MM.1S (cell line): ENCODE data around the gene MOCS2.
"Not testable (repeated sequence)": the region's sequence is repeated elsewhere in the genome, so short reads cannot be mapped to it uniquely, and the experiment has no call there.

Source experiments
- DNase-seq: peaks from one replicate; pipeline ENCODE4 v3.0.0-alpha.2; 2015
- H2AFZ ChIP-seq: fragments of 300-600 bp; sonication (generic); 2 replicates; pipeline ENCODE4 v1.6.0; 2016; ENCODE audit warnings: antibody characterized with exemption, low read length
- H3F3A ChIP-seq: fragments of 300-600 bp; sonication (generic); 2 replicates; pipeline ENCODE4 v1.6.1; 2016; ENCODE audit warnings: mild to moderate bottlenecking, antibody characterized with exemption, low read length, moderate library complexity, mixed read lengths; ENCODE audit not compliant: insufficient read depth
- H3K27ac ChIP-seq: fragments of 300-600 bp; sonication (generic); 2 replicates; pipeline ENCODE4 v1.5.1; 2016; ENCODE audit warnings: mild to moderate bottlenecking, low read length
- H3K27me3 ChIP-seq: fragments of 300-600 bp; sonication (generic); replicated peaks from 2 replicates; pipeline ENCODE4 v1.6.0; 2016; ENCODE audit warnings: low read length; ENCODE audit not compliant: insufficient read depth
- H3K36me3 ChIP-seq: fragments of 300-600 bp; sonication (generic); replicated peaks from 2 replicates; pipeline ENCODE4 v1.6.1; 2016; ENCODE audit warnings: mild to moderate bottlenecking, low read length, mixed read lengths; ENCODE audit not compliant: insufficient read depth
- H3K4me1 ChIP-seq: fragments of 300-600 bp; sonication (generic); 2 replicates; pipeline ENCODE4 v1.6.1; 2016; ENCODE audit warnings: low read length, mixed read lengths
- H3K4me2 ChIP-seq: fragments of 300-600 bp; sonication (generic); 2 replicates; pipeline ENCODE4 v1.6.0; 2016; ENCODE audit warnings: low read depth, low read length
- H3K4me3 ChIP-seq: fragments of 300-600 bp; sonication (generic); 2 replicates; pipeline ENCODE4 v1.5.1; 2016; ENCODE audit warnings: low read length, mixed read lengths
- H3K79me2 ChIP-seq: fragments of 300-600 bp; sonication (generic); 2 replicates; pipeline ENCODE4 v1.6.1; 2016; ENCODE audit warnings: mixed run types, low read length, mixed read lengths
- H3K9ac ChIP-seq: fragments of 300-600 bp; sonication (generic); 2 replicates; pipeline ENCODE4 v1.6.1; 2016; ENCODE audit warnings: low read length, mixed read lengths
- H3K9me2 ChIP-seq: fragments of 300-600 bp; sonication (generic); replicated peaks from 2 replicates; pipeline ENCODE4 v1.6.1; 2016; ENCODE audit warnings: mild to moderate bottlenecking, low read length, mixed read lengths; ENCODE audit not compliant: insufficient read depth
- H3K9me3 ChIP-seq: fragments of 300-600 bp; sonication (generic); replicated peaks from 2 replicates; pipeline ENCODE4 v1.6.1; 2016; ENCODE audit warnings: mild to moderate bottlenecking, low read length, mixed read lengths; ENCODE audit not compliant: insufficient read depth
- H4K20me1 ChIP-seq: fragments of 300-600 bp; sonication (generic); 2 replicates; pipeline ENCODE4 v1.6.1; 2016; ENCODE audit warnings: mild to moderate bottlenecking, low read length, moderate library complexity, mixed read lengths; ENCODE audit not compliant: insufficient read depth
- CTCF ChIP-seq: fragments of 300-600 bp; sonication (generic); IDR thresholded peaks from 2 replicates; pipeline ENCODE4 v1.5.1; 2016; ENCODE audit warnings: antibody characterized with exemption, low read length, mixed read lengths
- EZH2 ChIP-seq: fragments of 300-600 bp; sonication (generic); optimal IDR thresholded peaks from 2 replicates; pipeline ENCODE3; 2017; ENCODE audit warnings: low read depth, mild to moderate bottlenecking, antibody characterized with exemption, low read length, mixed read lengths
- EZH2phosphoT487 ChIP-seq: fragments of 300-600 bp; sonication (generic); IDR thresholded peaks from 2 replicates; pipeline ENCODE4 v1.6.1; 2018; ENCODE audit warnings: antibody characterized with exemption, low read length

MOCS2 gene

GRCh38 chr5:53113947-53114346 is 4.4 kb upstream of the MOCS2 start:
- H3K36me3 ChIP-seq: no peaks in the 10 kb centered on the region
- H3K27me3 ChIP-seq: no peaks in the 10 kb centered on the region
- TF ChIP-seq EZH2phosphoT487 (no peak), CTCF (no peak), EZH2 (no peak)
- H4K20me1 ChIP-seq: no peaks in the 10 kb centered on the region
- no peak overlapping the region for H3K27ac ChIP-seq
- H3K9me3 ChIP-seq: no peaks in the 10 kb centered on the region
- DNase-seq: no peak
- no peak overlapping the region for H3K4me3 ChIP-seq
- no peaks in the 10 kb centered on the region for H3K79me2 ChIP-seq
- H3K9ac ChIP-seq: no peak overlapping the region
- no peaks in the 10 kb centered on the region for H3K9me2 ChIP-seq
- 0 out of 2 replicates have a peak, but pooled peaks cover 4% of the 10 kb centered on the region for H3K4me1 ChIP-seq
- H3K4me2 ChIP-seq: no peak overlapping the region
- H3F3A ChIP-seq: peaks cover 4% of the 10 kb centered on the region; the same call in 1 of the 2 replicates
- H2AFZ ChIP-seq: no peak overlapping the region

GRCh38 chr5:53112909-53113308 is 3.4 kb upstream of the MOCS2 start:
- Histone ChIP-seq H3K4me2 (no peak overlapping the region), H3K79me2 (no peaks in the 10 kb centered on the region), H3K27ac (no peak overlapping the region), H3F3A (peaks cover 5% of the 10 kb centered on the region; the same call in 1 of the 2 replicates), H3K4me3 (no peak overlapping the region), H2AFZ (no peak overlapping the region), H3K4me1 (0 out of 2 replicates have a peak, but pooled peaks cover 4% of the 10 kb centered on the region), H3K9ac (no peak overlapping the region), H3K27me3 (no peaks in the 10 kb centered on the region), H4K20me1 (no peaks in the 10 kb centered on the region), H3K9me3 (no peaks in the 10 kb centered on the region), H3K36me3 (no peaks in the 10 kb centered on the region), H3K9me2 (no peaks in the 10 kb centered on the region)
- TF ChIP-seq EZH2phosphoT487 (no peak), EZH2 (no peak), CTCF (no peak)
- DNase-seq: no peak

GRCh38 chr5:53112307-53112706 is 2.8 kb upstream of the MOCS2 start:
- not testable (repeated sequence) for H3K9me2 ChIP-seq, H3K27me3 ChIP-seq, H3K4me3 ChIP-seq, H2AFZ ChIP-seq, H3K79me2 ChIP-seq, H3K9ac ChIP-seq, H3F3A ChIP-seq, H3K27ac ChIP-seq, DNase-seq, H3K36me3 ChIP-seq, H3K4me2 ChIP-seq, H4K20me1 ChIP-seq, H3K9me3 ChIP-seq, H3K4me1 ChIP-seq

GRCh38 chr5:53111139-53111538 is 1.6 kb upstream of the MOCS2 start:
- Histone ChIP-seq H3K27ac (no peak overlapping the region), H3K4me1 (0 out of 2 replicates have a peak, but pooled peaks cover 4% of the 10 kb centered on the region), H3F3A (peaks cover 5% of the 10 kb centered on the region; the same call in 1 of the 2 replicates), H3K27me3 (no peaks in the 10 kb centered on the region), H3K9ac (no peak overlapping the region), H4K20me1 (no peaks in the 10 kb centered on the region), H3K9me3 (no peaks in the 10 kb centered on the region), H3K4me3 (no peak overlapping the region), H3K4me2 (no peak overlapping the region), H3K9me2 (no peaks in the 10 kb centered on the region), H2AFZ (no peak overlapping the region), H3K36me3 (no peaks in the 10 kb centered on the region), H3K79me2 (no peaks in the 10 kb centered on the region)
- TF ChIP-seq EZH2: no peak
- no peak for TF ChIP-seq EZH2phosphoT487
- no peak for TF ChIP-seq CTCF
- no peak for DNase-seq
